C1 segment of cervical spinal cord (tissue), 14 donors: ENCODE results near the gene PLBD2.

Experiments
- DNase-seq, 14 donors: peaks; one replicate each; lab custom pipeline; 2025; lab: John Stamatoyannopoulos, UW

Gene PLBD2, protein sequence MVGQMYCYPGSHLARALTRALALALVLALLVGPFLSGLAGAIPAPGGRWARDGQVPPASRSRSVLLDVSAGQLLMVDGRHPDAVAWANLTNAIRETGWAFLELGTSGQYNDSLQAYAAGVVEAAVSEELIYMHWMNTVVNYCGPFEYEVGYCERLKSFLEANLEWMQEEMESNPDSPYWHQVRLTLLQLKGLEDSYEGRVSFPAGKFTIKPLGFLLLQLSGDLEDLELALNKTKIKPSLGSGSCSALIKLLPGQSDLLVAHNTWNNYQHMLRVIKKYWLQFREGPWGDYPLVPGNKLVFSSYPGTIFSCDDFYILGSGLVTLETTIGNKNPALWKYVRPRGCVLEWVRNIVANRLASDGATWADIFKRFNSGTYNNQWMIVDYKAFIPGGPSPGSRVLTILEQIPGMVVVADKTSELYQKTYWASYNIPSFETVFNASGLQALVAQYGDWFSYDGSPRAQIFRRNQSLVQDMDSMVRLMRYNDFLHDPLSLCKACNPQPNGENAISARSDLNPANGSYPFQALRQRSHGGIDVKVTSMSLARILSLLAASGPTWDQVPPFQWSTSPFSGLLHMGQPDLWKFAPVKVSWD

DNA sequence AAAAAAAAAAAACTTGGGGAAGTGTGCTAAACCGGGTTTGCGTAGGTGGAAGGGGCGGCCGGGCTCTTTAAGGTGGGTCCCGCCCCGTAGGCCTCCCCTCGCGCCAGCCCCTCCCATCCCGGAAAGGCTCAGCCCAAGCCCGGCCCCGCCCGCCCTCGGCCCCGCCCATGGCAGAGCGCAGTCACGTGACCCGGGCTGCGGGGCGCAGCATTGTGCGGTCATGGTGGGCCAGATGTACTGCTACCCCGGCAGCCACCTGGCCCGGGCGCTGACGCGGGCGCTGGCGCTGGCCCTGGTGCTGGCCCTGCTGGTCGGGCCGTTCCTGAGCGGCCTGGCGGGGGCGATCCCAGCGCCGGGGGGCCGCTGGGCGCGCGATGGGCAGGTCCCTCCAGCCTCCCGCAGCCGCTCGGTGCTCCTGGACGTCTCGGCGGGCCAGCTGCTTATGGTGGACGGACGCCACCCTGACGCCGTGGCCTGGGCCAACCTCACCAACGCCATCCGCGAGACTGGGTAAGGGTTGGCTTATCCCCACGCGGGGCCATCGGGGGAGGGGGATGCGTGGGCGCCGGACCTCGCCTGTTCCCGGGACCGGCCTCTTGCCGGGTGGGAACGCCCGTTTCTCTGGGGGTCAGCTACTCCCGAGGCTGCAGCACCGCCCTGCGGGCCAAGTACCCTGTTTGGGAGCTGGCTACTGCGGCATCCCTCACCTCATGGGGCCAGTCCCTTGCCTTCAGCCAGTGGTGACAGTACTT, at the start of gene PLBD2:
Gene PLBD2, plus strand, starts transcription at position 207 of the 752 bp plus-strand sequence. Its CDS starts 14 bp downstream, at position 221.
- DNase-seq = peak; percentile 19 to 95 (median 90)

- no peak for DNase-seq
Measured at GRCh38 chr12:113310489-113310888, 47.9 kb upstream of the PLBD2 start.

DNA sequence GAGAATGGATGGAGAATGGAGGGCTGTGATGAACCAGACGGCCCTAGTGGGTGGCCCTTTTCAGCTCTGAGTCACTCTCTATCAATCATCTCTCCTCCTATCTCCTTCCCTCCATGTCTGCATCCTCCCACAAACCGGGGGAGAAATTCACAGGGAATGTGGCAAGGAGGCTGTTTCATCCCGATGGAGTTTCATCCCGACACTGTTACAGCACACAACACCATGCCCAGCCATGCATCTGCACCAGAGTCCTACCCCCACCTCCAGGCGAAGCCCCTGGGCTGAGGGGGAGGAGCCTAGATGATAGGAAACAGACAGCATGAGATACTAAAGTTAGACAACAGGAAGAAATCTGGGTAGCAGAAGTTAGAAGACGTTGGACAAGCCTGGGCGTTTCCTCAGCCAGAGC, 44.3 kb upstream of the PLBD2 start:
- no peak for DNase-seq

DNA sequence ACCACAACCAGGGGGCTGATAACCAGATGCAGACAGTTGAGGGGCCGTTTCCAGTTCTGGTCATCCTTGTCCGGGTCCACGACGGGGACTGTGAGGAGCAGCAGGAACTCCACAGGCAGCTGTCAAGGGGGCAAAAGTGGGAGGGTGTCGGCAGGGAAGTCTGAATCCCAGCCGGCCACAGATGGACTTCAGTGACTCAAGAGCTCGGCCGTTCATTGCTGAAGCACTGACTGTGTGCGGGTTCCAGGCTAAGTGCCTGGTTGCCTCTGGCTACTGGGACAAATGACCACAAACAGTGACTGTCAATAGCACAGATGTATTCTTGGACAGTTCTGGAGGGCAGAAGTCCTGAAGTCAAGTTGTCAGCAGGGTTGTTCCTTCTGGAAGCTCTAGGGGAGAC, 43.0 kb upstream of the PLBD2 start:
- peak in 1 of 14 donors; percentile 14 for DNase-seq

- no peak for DNase-seq
Measured at GRCh38 chr12:113316155-113316554, 42.2 kb upstream of the PLBD2 start.

GRCh38 chr12:113317122-113317521, 41.3 kb upstream of the PLBD2 start:
- no peak for DNase-seq

- DNase-seq = no peak
Measured at GRCh38 chr12:113318046-113318656, 40.2 kb upstream of the PLBD2 start.

DNA sequence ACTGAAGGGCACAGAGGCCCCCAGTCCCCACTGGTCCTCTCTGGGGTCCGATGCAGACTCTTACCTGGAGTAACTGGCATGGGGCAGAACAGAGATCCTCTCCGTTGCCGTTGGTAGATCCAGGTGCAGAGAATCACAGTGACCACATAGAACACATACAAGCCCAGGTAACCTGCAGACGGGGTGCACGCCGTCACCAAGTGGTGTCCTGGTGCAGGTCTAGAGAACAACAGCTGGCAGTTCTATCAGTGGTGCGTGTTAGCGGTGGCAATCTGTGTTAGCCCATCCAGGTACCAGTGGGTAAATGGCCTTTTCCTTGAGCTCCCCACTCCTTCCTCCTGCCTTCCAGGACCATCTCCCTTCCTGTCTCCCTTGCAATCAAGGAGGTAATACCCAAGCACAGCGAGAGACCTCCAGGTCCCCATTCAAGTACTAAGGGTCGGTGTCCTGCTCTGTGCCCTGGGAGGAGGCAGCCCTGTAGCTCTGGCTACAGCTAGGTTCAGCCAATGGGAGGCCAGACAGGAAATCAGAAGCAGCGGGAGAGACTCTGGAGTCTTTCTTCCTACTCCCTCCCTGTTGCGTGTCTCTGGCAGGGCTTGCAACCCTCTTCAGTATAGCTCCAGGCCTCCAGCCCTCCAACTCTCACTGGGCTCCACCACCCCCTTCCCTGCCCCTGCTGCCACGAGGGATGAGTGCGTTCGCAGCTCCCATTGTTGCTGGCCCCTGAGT, 39.3 kb upstream of the PLBD2 start:
- no peak for DNase-seq

DNA sequence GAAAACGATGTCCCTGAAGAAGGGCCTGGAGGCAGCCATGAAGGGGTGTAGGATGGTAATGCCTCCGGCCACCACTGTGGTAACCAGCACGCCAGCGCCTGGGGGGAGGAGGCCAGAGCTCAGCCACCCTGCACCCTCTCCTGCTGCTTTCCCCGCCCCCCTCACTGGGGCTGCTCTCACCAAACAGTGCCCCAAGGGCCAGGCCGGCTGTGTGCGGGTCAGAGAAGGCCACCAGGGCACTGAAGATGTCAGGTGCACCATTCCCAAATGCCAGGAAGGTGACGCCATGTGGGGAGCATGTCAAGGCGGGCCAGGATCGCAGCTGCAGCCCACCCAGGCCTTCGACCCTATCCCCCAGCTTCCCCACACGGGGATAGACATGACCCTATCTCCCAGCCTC, 38.0 kb upstream of the PLBD2 start:
- DNase-seq = no peak

DNA sequence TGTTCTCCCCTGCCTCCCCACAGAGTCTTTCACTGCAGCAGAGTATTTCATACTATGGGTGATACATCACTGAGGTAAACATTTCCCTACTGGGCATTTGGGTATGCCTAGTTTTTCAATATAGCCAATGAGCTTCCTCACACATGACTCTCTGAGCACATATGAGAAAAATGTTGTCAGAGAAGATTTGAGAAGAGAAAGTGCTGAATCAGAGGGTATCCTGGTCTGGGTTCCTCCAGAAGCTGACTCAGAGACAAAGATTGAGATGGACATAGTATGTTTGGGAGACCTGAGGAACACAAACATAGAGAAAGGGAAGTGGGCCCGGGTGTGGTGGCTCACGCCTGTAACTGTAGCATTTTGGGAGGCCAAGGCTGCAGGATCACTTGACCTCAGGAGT, 36.0 kb upstream of the PLBD2 start:
- no peak for DNase-seq

- DNase-seq = no peak
Measured at GRCh38 chr12:113325916-113326315, 32.5 kb upstream of the PLBD2 start.

GRCh38 chr12:113326775-113327395, 31.5 kb upstream of the PLBD2 start:
- DNase-seq = no peak

DNA sequence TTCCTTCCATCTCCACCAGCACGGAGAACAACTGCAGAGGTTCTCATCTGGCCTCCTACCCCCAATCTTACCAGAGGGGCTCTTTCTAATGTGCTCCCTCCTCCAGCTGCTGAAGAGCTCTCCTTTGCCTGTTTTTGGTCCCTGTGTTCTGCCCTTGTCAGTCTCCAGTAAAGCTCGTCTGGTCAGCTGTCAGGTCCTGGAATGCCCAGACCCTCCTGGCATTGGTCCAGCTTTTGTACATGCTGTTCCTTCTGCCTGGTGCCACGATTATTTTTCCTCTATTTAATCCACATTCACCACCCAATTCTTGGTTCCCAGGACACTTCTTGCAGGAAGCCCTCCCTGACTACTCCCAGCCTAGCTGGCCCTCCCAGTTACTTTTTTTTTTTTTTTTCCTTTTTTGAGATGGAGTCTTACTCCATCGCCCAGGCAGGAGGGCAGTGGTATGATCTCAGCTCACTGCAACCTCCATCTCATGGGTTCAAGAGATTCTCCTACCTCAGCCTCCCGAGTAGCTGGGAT, 30.0 kb upstream of the PLBD2 start:
- DNase-seq = no peak

DNA sequence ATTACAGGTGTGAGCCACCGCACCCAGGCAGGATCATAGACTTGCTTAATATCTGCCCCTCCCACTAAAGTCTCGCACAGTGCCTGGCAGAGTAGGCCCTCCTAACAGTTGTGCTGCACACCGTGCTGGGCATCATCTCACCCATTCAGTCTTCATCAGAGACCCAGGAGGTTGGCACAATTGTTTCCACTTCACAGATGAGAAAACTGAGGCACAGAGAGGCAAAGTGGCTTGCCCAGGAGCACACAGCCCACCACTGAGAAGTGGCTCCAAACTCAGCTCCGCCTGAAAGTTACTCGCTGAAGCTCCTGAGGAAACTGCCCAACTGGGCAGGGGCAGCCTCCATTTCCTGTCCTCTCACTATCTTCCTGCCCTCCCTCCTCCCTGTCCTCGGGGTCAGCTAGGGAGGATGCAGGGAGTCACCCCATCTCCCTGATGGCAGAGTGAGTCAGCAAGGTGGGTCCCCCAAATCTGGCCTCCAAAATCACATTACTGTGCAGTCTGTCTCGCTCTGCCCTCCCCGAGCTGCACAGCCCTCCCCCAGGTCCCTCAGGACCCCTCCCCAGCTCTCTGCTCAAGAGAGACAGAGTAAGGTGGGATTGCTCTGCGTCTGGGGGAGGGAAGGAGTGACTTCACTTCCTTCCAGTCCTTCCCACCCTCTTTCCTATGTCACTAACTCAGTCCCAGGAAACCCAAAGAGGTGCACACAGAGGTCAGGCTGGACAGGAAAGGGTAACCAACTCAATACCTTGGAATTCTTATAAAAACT, 29.2 kb upstream of the PLBD2 start:
- no peak for DNase-seq

- no peak for DNase-seq
Measured at GRCh38 chr12:113329791-113330417, 28.5 kb upstream of the PLBD2 start.

GRCh38 chr12:113330505-113330904, 27.9 kb upstream of the PLBD2 start:
- no peak for DNase-seq

GRCh38 chr12:113332688-113333417, 25.5 kb upstream of the PLBD2 start:
- DNase-seq = peak in 3 of 14 donors; percentile 4 to 11 (median 8)

- DNase-seq = no peak
Measured at GRCh38 chr12:113333418-113333750, 25.0 kb upstream of the PLBD2 start.
